ENCODE results near the gene TTC28.

Gene TTC28

GRCh38 chr22:27995801-27996528, 683.7 kb downstream of the TTC28 start:
- DNase-seq, result no peak

- DNase-seq, result no peak
Measured at GRCh38 chr22:27994481-27995331, 684.9 kb downstream of the TTC28 start.

GRCh38 chr22:27993774-27994350, 685.8 kb downstream of the TTC28 start:
- DNase-seq, result no peak

- DNase-seq, result no peak
Measured at GRCh38 chr22:27993201-27993635, 686.4 kb downstream of the TTC28 start.

GRCh38 chr22:27992294-27993165, 687.1 kb downstream of the TTC28 start:
- DNase-seq, result no peak

GRCh38 chr22:27991586-27992293, 687.9 kb downstream of the TTC28 start:
- DNase-seq, result no peak

- DNase-seq, result no peak
Measured at GRCh38 chr22:27990879-27991278, 688.8 kb downstream of the TTC28 start.

GRCh38 chr22:27990451-27990840, 689.2 kb downstream of the TTC28 start:
- no peak for DNase-seq

- DNase-seq, result no peak
Measured at GRCh38 chr22:27989758-27990450, 689.7 kb downstream of the TTC28 start.

GRCh38 chr22:27988704-27989103, 690.9 kb downstream of the TTC28 start:
- no peak for DNase-seq

- no peak for DNase-seq
Measured at GRCh38 chr22:27987557-27987956, 692.1 kb downstream of the TTC28 start.

GRCh38 chr22:27986937-27987336, 692.7 kb downstream of the TTC28 start:
- DNase-seq, result no peak

GRCh38 chr22:27986459-27986858, 693.2 kb downstream of the TTC28 start:
- DNase-seq, result no peak

GRCh38 chr22:27985323-27986275, 694.0 kb downstream of the TTC28 start:
- DNase-seq, result no peak

GRCh38 chr22:27984723-27985122, 694.9 kb downstream of the TTC28 start:
- DNase-seq, result no peak

- DNase-seq, result no peak
Measured at GRCh38 chr22:27984001-27984695, 695.5 kb downstream of the TTC28 start.

- DNase-seq, result no peak
Measured at GRCh38 chr22:27983361-27983791, 696.3 kb downstream of the TTC28 start.

GRCh38 chr22:27982630-27983180, 696.9 kb downstream of the TTC28 start:
- no peak for DNase-seq

GRCh38 chr22:27982106-27982505, 697.5 kb downstream of the TTC28 start:
- DNase-seq, result no peak

All from CD4-positive, alpha-beta T cell treated with Interleukin-1 beta for 1 hour (primary cell).